ENCODE results near the gene TWF1. TPM values are rescaled to one million over a fixed set of nuclear protein-coding genes. Genes with fewer than 3 reads are reported as not detected.

TWF1 gene
- total and polyA plus RNA-seq, 2 of the 8 experiments (the other 6 are each of a cell fraction or from before 2014, with no cell fraction given): 7.6 to 27.9 TPM

DNA sequence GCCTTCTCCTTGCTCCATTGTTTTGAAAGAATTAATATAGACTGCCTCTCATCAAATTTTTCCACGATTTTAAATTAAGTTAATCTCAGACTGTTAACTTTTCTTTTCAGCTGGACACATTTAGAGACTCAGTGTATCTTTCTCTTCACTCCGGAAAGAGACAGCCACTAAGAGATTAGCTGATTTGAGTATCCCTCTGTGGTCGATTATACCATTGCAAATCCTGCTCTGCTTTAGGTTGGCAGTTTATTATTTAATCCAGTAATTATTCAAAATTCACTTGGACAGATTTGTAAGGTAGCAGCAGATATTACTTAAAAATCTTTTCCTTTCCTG lies 588 bp upstream of the TWF1 start:
- FAIRE-seq (no peak), DNase-seq (ENCODE audit: low read depth in 1 of 2, low spot score in 2 of 2) (no peak)
- H3K4me3 ChIP-seq (ENCODE audit: extremely low read depth in 1 of 4, insufficient read depth in 2 of 4, low read depth in 3 of 4, low read length in 4 of 4): peak overlapping the region; percentile 53 to 98 (median 78)
- no peak overlapping the region for H3K23ac ChIP-seq (ENCODE audit: insufficient read length)
- peaks cover 2% of the 10 kb centered on the region; the same call in 1 of the 2 replicates for H3K23me2 ChIP-seq (ENCODE audit: low read depth, low read length)
- H2BK20ac ChIP-seq (ENCODE audit: low read length): no peak overlapping the region
- no peak overlapping the region for H3K4ac ChIP-seq (replicated peaks; ENCODE audit: insufficient read length, low read depth, low read length)
- H3K27me3 ChIP-seq (replicated peaks in 1 of 4; ENCODE audit: control insufficient read depth in 3 of 4, extremely low read depth in 1 of 4, insufficient read depth in 3 of 4, low read length in 3 of 4): no peaks in the 10 kb centered on the region
- no peaks in the 10 kb centered on the region for H3K79me1 ChIP-seq (ENCODE audit: low read depth, low read length)
- H4K8ac ChIP-seq (ENCODE audit: extremely low read depth, insufficient read depth, low read length): no peak overlapping the region
- peak overlapping the region; percentile 88 for H4K5ac ChIP-seq (ENCODE audit: insufficient read length, low read depth, low read length)
- no peak overlapping the region for H3K14ac ChIP-seq (ENCODE audit: insufficient read length)
- WGBS, 2 experiments (ENCODE audit: extremely low coverage in 1 of 2, insufficient coverage in 1 of 2, insufficient read length in 1 of 2, insufficient replicate concordance in 2 of 2, low coverage in 1 of 2, low lambda C conversion rate in 2 of 2, missing lambda C conversion rate in 1 of 2): 34% methylated on average over 3 of the region's 3 CpGs; no CpG with 5 or more reads in 1 of the 2 experiments
- no peak overlapping the region for H2AK5ac ChIP-seq (ENCODE audit: low read depth, low read length)
- no peak overlapping the region for H2BK120ac ChIP-seq (replicated peaks; ENCODE audit: low read depth, low read length)
- no peaks in the 10 kb centered on the region for H4K20me1 ChIP-seq (replicated peaks in 1 of 2; ENCODE audit: control insufficient read depth in 1 of 2, insufficient read depth in 2 of 2, low read length in 2 of 2)
- peak overlapping the region; percentile 85 to 93 (median 87); a peak in 6 of 7 replicates for H3K9ac ChIP-seq (replicated peaks in 1 of 4; ENCODE audit: extremely low read depth in 1 of 4, low read depth in 3 of 4, low read length in 3 of 4)
- H3K4me1 ChIP-seq (replicated peaks in 1 of 4; ENCODE audit: control insufficient read depth in 3 of 4, insufficient read depth in 4 of 4, low read length in 3 of 4): peaks cover 0 to 3% (median 0%) of the 10 kb centered on the region in 4 experiments; a peak in 1 of 7 replicates
- ChIA-PET CTCF (ENCODE audit: partially characterized antibody) (interaction anchor here (1.0 to 3.9 kb wide), 6 partner anchors 8 to 76 kb away, joined by 3 to 28 read pairs (median 5); no protein-coding TSS in a partner anchor), POLR2A (ENCODE audit: partially characterized antibody) (interaction anchor here (1.2 to 3.3 kb wide), 12 partner anchors 9 to 113 kb away, joined by 3 to 24 read pairs (median 6); partner anchors contain the start of gene TMEM117)
- H4K91ac ChIP-seq (replicated peaks; ENCODE audit: insufficient read length, low read length): no peak overlapping the region
- no peak overlapping the region for H2BK5ac ChIP-seq (ENCODE audit: low read depth, low read length)
- peaks cover 0 to 20% (median 2%) of the 10 kb centered on the region in 4 experiments; a peak in 2 of 8 replicates for H3K36me3 ChIP-seq (ENCODE audit: control insufficient read depth in 2 of 4, insufficient read depth in 4 of 4, low read length in 3 of 4)
- H2BK12ac ChIP-seq (ENCODE audit: low read depth, low read length): no peak overlapping the region
- no peak overlapping the region for H3K56ac ChIP-seq (replicated peaks; ENCODE audit: insufficient read length, low read depth, low read length)
- H3K4me2 ChIP-seq (ENCODE audit: insufficient read depth in 1 of 2, low read depth in 2 of 2, low read length in 2 of 2): peak overlapping the region; percentile 65 to 71
- H3K79me2 ChIP-seq (ENCODE audit: control insufficient read depth in 1 of 2, insufficient read depth in 2 of 2, low read length in 2 of 2): peaks cover 0 to 25% of the 10 kb centered on the region in 2 experiments; a peak in 2 of 4 replicates
- peak overlapping the region; percentile 72; the same call in 1 of the 2 replicates for H2AFZ ChIP-seq (ENCODE audit: low read length)
- no peak overlapping the region for H2BK15ac ChIP-seq (ENCODE audit: low read length)
- peak overlapping the region; percentile 87; the same call in 1 of the 2 replicates for H3K27ac ChIP-seq (ENCODE audit: low read depth, low read length)
- no peak overlapping the region for H3K18ac ChIP-seq (ENCODE audit: extremely low read depth, low read length)
- no peaks in the 10 kb centered on the region for H3K9me3 ChIP-seq (ENCODE audit: insufficient read depth in 2 of 2, low read depth in 1 of 2, low read length in 1 of 2)
- TF ChIP-seq RBBP5 (IDR thresholded peaks at IDR 0.05; ENCODE audit: borderline replicate concordance, low read depth, low read length) (no peak), TAF1 (IDR thresholded peaks at IDR 0.05; ENCODE audit: low read depth, low read length) (no peak), FOSL1 (IDR thresholded peaks at IDR 0.05; ENCODE audit: insufficient read depth, low read depth, low read length) (no peak), CHD2 (IDR thresholded peaks at IDR 0.05; ENCODE audit: low read length) (no peak), HDAC2 (IDR thresholded peaks at IDR 0.05; ENCODE audit: borderline replicate concordance in 1 of 2, low read depth in 2 of 2, low read length in 2 of 2) (no peak), POU5F1 (IDR thresholded peaks at IDR 0.05; ENCODE audit: low read depth, low read length) (no peak), JUN (IDR thresholded peaks at IDR 0.05; ENCODE audit: low read depth, low read length) (no peak)
- TF ChIP-seq, protein P1, sequence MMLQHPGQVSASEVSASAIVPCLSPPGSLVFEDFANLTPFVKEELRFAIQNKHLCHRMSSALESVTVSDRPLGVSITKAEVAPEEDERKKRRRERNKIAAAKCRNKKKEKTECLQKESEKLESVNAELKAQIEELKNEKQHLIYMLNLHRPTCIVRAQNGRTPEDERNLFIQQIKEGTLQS (IDR thresholded peaks at IDR 0.05; ENCODE audit: insufficient read depth, low read depth, low read length): no peak

Measured in H1 (cell line).